GM12865 (cell line): ENCODE results near the gene IPO11.
A peak's percentile ranks its signal among the peaks of the same experiment; 100 is the strongest.

Experiments
- DNase-seq: peaks from one replicate; pipeline ENCODE4 v3.0.0; 2010; ENCODE audit warnings: low read depth
- H3K4me3 ChIP-seq: 2 replicates; pipeline ENCODE4 v1.5.1; 2011; ENCODE audit warnings: mild to moderate bottlenecking, low read depth, low read length, control low read depth
- CTCF ChIP-seq: IDR thresholded peaks from 2 replicates; pipeline ENCODE4 v1.5.1; 2011; ENCODE audit warnings: low read length, control low read depth, low read depth, inconsistent platforms; ENCODE audit not compliant: insufficient read depth; ENCODE audit errors: missing control alignments

The IPO11 gene

GRCh38 chr5:62584391-62584790, 171.8 kb downstream of the IPO11 start:
- no peak for DNase-seq
- no peak for TF ChIP-seq CTCF
- no peak overlapping the region for H3K4me3 ChIP-seq

GRCh38 chr5:62585306-62585705, 172.7 kb downstream of the IPO11 start:
- DNase-seq: no peak
- no peak for TF ChIP-seq CTCF
- no peak overlapping the region for H3K4me3 ChIP-seq

GRCh38 chr5:62585751-62586150, 173.2 kb downstream of the IPO11 start:
- no peak overlapping the region for H3K4me3 ChIP-seq
- no peak for DNase-seq
- TF ChIP-seq CTCF: no peak

- H3K4me3 ChIP-seq: no peak overlapping the region
- no peak for TF ChIP-seq CTCF
- DNase-seq: peak; percentile 20
These were observed 175.2 kb downstream of the IPO11 start for GRCh38 chr5:62587737-62588136.

- H3K4me3 ChIP-seq: no peak overlapping the region
- DNase-seq: no peak
- no peak for TF ChIP-seq CTCF
These were observed 176.1 kb downstream of the IPO11 start for GRCh38 chr5:62588668-62589067.

- no peak for DNase-seq
- TF ChIP-seq CTCF: no peak
- no peak overlapping the region for H3K4me3 ChIP-seq
These were observed 176.9 kb downstream of the IPO11 start for GRCh38 chr5:62589504-62589903.

GRCh38 chr5:62590387-62590786, 177.8 kb downstream of the IPO11 start:
- no peak for TF ChIP-seq CTCF
- no peak for DNase-seq
- no peak overlapping the region for H3K4me3 ChIP-seq
